Body of pancreas (tissue), 4 donors: ENCODE measurements around the gene PNPT1. TPM values are rescaled to one million over a fixed set of nuclear protein-coding genes. Genes with fewer than 3 reads are reported as not detected.

Source experiments
- ATAC-seq: fragments of 150-250 bp; one replicate; pipeline ENCODE4 v1.9.1; 2016
- DNase-seq, 4 donors: peaks; one replicate each; pipeline ENCODE4 v3.0.0-alpha.2; 2019
- H3K27ac ChIP-seq, 4 donors: fragments of 200-600 bp; sonication (generic); 1 replicate in 3 of 4; 2 replicates in 1 of 4; pipeline versions ENCODE4 v1.5.1 to v1.6.1; 2016 to 2019; ENCODE audit warnings: mild to moderate bottlenecking in 1 of 4, mixed read lengths in 1 of 4, moderate library complexity in 1 of 4
- H3K27me3 ChIP-seq, 2 donors: fragments of 200-600 bp; sonication (generic); one replicate each; pipeline ENCODE4 v1.6.0; 2016; ENCODE audit warnings: mild to moderate bottlenecking in 1 of 2
- H3K36me3 ChIP-seq, 2 donors: fragments of 200-600 bp; sonication (generic); replicated peaks in 1 of 2; 2 replicates each; pipeline ENCODE4 v1.5.1; 2016; ENCODE audit warnings: low read depth in 2 of 2; ENCODE audit not compliant: insufficient read depth in 1 of 2
- H3K4me1 ChIP-seq: fragments of 200-600 bp; sonication (generic); one replicate; pipeline ENCODE4 v1.6.0; 2016
- H3K4me3 ChIP-seq, 2 donors: fragments of 200-600 bp; sonication (generic); 1 replicate in 1 of 2; 2 replicates in 1 of 2; pipeline ENCODE4 v1.5.1; 2016 to 2019
- H3K9me3 ChIP-seq, 3 donors: fragments of 200-600 bp; sonication (generic); 1 replicate in 2 of 3; 2 replicates in 1 of 3; pipeline ENCODE4 v1.5.1; 2016
- CTCF ChIP-seq, 7 experiments: fragments of 450-650 bp in 4 of 7; fragments of 200-600 bp in 3 of 7; sonication (generic) in 3 of 7; IDR thresholded peaks; one replicate each; pipeline ENCODE4 v1.5.1; 2016 to 2019; ENCODE audit warnings: antibody characterized with exemption in 7 of 7
- POLR2A ChIP-seq, 3 donors: fragments of 450-650 bp; IDR thresholded peaks; one replicate each; pipeline ENCODE4 v1.6.1; 2016; ENCODE audit warnings: antibody characterized with exemption in 3 of 3, mild to moderate bottlenecking in 2 of 3
- WGBS, 2 donors: methylation state at CpG; one replicate each; pipeline ENCODE4 v1.1.5; 2017; 5-methylcytosine and 5-hydroxymethylcytosine counted together
- intact Hi-C: fragments of 100-400 bp; cut with DNase I; formaldehyde crosslinking; loops from one replicate; pipeline ENCODE4 v1.15.1; 2023
- total RNA-seq, 2 donors: library from RNA; depleted of rRNA; stranded (reverse); fragments of >200 nt; gene quantifications; one replicate each; pipeline ENCODE4 v1.1.0, GENCODE V29; 2016

The PNPT1 gene
- total RNA-seq, 2 donors from 2014 or later, result 5.6 to 10.1 TPM

GRCh38 chr2:55618025-55618274, 75.7 kb downstream of the PNPT1 start:
- Histone ChIP-seq H3K4me3 (peak overlapping the region; percentile 29 to 44), H3K9me3 (no peaks in the 10 kb centered on the region), H3K27ac (peak overlapping the region; percentile 69 to 97 (median 89)), H3K36me3 (no peaks in the 10 kb centered on the region), H3K4me1 (peaks cover 38% of the 10 kb centered on the region), H3K27me3 (no peaks in the 10 kb centered on the region)
- 0% methylated on average over 10 of the region's 10 CpGs for WGBS, 2 donors
- DNase-seq, result no peak
- no peak for ATAC-seq
- no peak for TF ChIP-seq CTCF (IDR thresholded peaks at IDR 0.05)
- TF ChIP-seq POLR2A (IDR thresholded peaks at IDR 0.05), result no peak
- intact Hi-C loops, result no loop called here

- peaks cover 0 to 1% of the 10 kb centered on the region in 2 donors for H3K36me3 ChIP-seq
- peaks cover 34% of the 10 kb centered on the region for H3K4me1 ChIP-seq
- TF ChIP-seq POLR2A (IDR thresholded peaks at IDR 0.05) (peak; percentile 97 to 99 (median 99)), CTCF (IDR thresholded peaks at IDR 0.05) (peak in 6 of 7 experiments; percentile 42 to 92 (median 87))
- peak within 1 kb of the TSS; percentile 78 to 97 for H3K4me3 ChIP-seq
- H3K27me3 ChIP-seq, result no peaks in the 10 kb centered on the region
- WGBS, 2 donors, result 0% methylated on average over 77 to 82 of the region's 82 CpGs
- DNase-seq (peak; percentile 99), ATAC-seq (peak; percentile 95)
- intact Hi-C loops, result no loop called here
- no peaks in the 10 kb centered on the region for H3K9me3 ChIP-seq
- peak within 1 kb of the TSS; percentile 90 to 98 (median 96) for H3K27ac ChIP-seq
These were observed 76.2 kb downstream of the PNPT1 start, which contains the start of gene PPP4R3B for GRCh38 chr2:55617175-55618024. PPP4R3B (minus strand) TSS chr2:55617622; CDS start chr2:55617285, 337 bp downstream.

- DNase-seq, result peak; percentile 50 to 73 (median 61)
- intact Hi-C loops, result no loop called here
- 0 to 1% methylated on average over 24 of the region's 24 CpGs for WGBS, 2 donors
- Histone ChIP-seq H3K27me3 (no peaks in the 10 kb centered on the region), H3K9me3 (no peaks in the 10 kb centered on the region), H3K4me1 (peaks cover 29% of the 10 kb centered on the region), H3K27ac (peak overlapping the region; percentile 90 to 98 (median 96)), H3K36me3 (peaks cover 0 to 5% of the 10 kb centered on the region in 2 donors), H3K4me3 (peak overlapping the region; percentile 78 to 97)
- no peak for TF ChIP-seq POLR2A (IDR thresholded peaks at IDR 0.05)
- ATAC-seq, result peak; percentile 33
These were observed 77.0 kb downstream of the PNPT1 start for GRCh38 chr2:55616551-55617174.

GRCh38 chr2:55611997-55612396, 81.6 kb downstream of the PNPT1 start:
- TF ChIP-seq POLR2A (IDR thresholded peaks at IDR 0.05), result no peak
- TF ChIP-seq CTCF (IDR thresholded peaks at IDR 0.05), result no peak
- no peaks in the 10 kb centered on the region for H3K27me3 ChIP-seq
- H3K27ac ChIP-seq, result peak overlapping the region in 2 of 4 donors; percentile 24 to 25
- intact Hi-C loops, result no loop called here
- WGBS, 2 donors, result 76 to 96% methylated on average over 1 of the region's 1 CpG
- peaks cover 45% of the 10 kb centered on the region for H3K4me1 ChIP-seq
- peaks cover 0 to 5% of the 10 kb centered on the region in 2 donors for H3K36me3 ChIP-seq
- no peaks in the 10 kb centered on the region for H3K9me3 ChIP-seq
- no peak for DNase-seq
- ATAC-seq, result no peak
- H3K4me3 ChIP-seq, result no peak overlapping the region

- TF ChIP-seq POLR2A (IDR thresholded peaks at IDR 0.05), result no peak
- peaks cover 51% of the 10 kb centered on the region for H3K4me1 ChIP-seq
- 85 to 89% methylated on average over 3 of the region's 3 CpGs for WGBS, 2 donors
- DNase-seq (no peak), ATAC-seq (no peak)
- H3K4me3 ChIP-seq, result no peak overlapping the region
- peak overlapping the region; percentile 50 to 89 (median 79) for H3K27ac ChIP-seq
- no peaks in the 10 kb centered on the region for H3K9me3 ChIP-seq
- no peaks in the 10 kb centered on the region for H3K27me3 ChIP-seq
- intact Hi-C loops, result no loop called here
- peaks cover 0 to 5% of the 10 kb centered on the region in 2 donors for H3K36me3 ChIP-seq
These were observed 82.5 kb downstream of the PNPT1 start for GRCh38 chr2:55610954-55611743.
